Type B pancreatic cell (in vitro differentiated cells): ENCODE data around the gene OMG. TPM values are rescaled to one million over a fixed set of nuclear protein-coding genes. Genes with fewer than 3 reads are reported as not detected.
"Not testable (repeated sequence)": the region's sequence is repeated elsewhere in the genome, so short reads cannot be mapped to it uniquely, and the experiment has no call there.

Experiments used
- DNase-seq: peaks from one replicate; pipeline ENCODE4 v3.0.0; 2021; ENCODE audit warnings: mixed read lengths; ENCODE audit not compliant: unreplicated experiment; ENCODE audit errors: extremely low spot score
- H3K27ac Mint-ChIP-seq: 2 replicates; pipeline ENCODE4 v1.8.0; 2021; ENCODE audit warnings: mild to moderate bottlenecking, mixed read lengths
- H3K27me3 Mint-ChIP-seq: 2 replicates; pipeline ENCODE4 v1.8.0; 2021; ENCODE audit warnings: mixed read lengths
- H3K36me3 Mint-ChIP-seq: 2 replicates; pipeline ENCODE4 v1.8.0; 2021; ENCODE audit warnings: mixed read lengths
- H3K4me1 Mint-ChIP-seq: one replicate; pipeline ENCODE4 v1.8.0; 2021; ENCODE audit warnings: mixed read lengths; ENCODE audit not compliant: unreplicated experiment
- H3K4me3 Mint-ChIP-seq: 2 replicates; pipeline ENCODE4 v1.8.0; 2021; ENCODE audit warnings: mild to moderate bottlenecking, mixed read lengths
- H3K9me3 Mint-ChIP-seq: 2 replicates; pipeline ENCODE4 v1.8.0; 2021; ENCODE audit warnings: mixed read lengths
- CTCF ChIP-seq: fragments of 200-600 bp; sonication (generic); conservative IDR thresholded peaks from 2 replicates; pipeline ENCODE4 v1.5.0; 2021; ENCODE audit warnings: antibody characterized with exemption, mild to moderate bottlenecking
- long read RNA-seq: library from polyadenylated mRNA; unstranded; transcript quantifications from one replicate; pipeline ENCODE4 v2.0.0, GENCODE V29; 2020
- total RNA-seq: library from RNA; stranded (reverse); gene quantifications from 2 replicates; pipeline ENCODE4 v1.2.1, GENCODE V29; 2021; ENCODE audit warnings: low replicate concordance

The OMG gene
- not detected in 2 replicates for total RNA-seq
- long read RNA-seq: 0 reads

GRCh38 chr17:31297090-31297489 is at the start of gene OMG:
Gene OMG, minus strand, starts transcription at chr17:31297239. Its CDS starts 908 bp downstream, at chr17:31296331.
- no peak for DNase-seq
- H3K4me3 Mint-ChIP-seq: no peak within 1 kb of the TSS
- TF ChIP-seq CTCF: no peak
- H3K9me3 Mint-ChIP-seq: no peaks in the 10 kb centered on the region
- H3K27ac Mint-ChIP-seq: no peak within 1 kb of the TSS
- H3K36me3 Mint-ChIP-seq: peaks cover 7% of the 10 kb centered on the region
- no peaks in the 10 kb centered on the region for H3K4me1 Mint-ChIP-seq
- no peaks in the 10 kb centered on the region for H3K27me3 Mint-ChIP-seq

DNA sequence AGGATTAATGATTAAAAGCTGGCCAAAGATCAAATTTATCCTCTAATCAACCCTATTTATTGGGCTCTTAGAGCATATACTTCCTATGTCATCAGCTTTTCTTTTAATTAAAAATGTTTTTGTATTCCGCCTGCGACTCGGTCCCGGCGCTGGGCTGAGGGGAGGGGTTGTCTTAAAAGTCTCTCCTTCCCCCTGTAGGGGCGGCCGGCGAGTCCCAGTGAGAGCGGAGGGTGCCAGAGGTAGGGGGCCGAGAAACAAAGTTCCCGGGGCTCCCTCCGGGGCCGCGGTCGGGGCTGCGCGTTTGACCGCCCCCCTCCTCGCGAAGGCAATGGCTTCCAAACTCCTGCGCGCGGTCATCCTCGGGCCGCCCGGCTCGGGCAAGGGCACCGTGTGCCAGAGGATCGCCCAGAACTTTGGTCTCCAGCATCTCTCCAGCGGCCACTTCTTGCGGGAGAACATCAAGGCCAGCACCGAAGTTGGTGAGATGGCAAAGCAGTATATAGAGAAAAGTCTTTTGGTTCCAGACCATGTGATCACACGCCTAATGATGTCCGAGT is 48.2 kb upstream of the OMG start:
- not testable (repeated sequence) for H3K4me1 Mint-ChIP-seq, H3K27me3 Mint-ChIP-seq, H3K9me3 Mint-ChIP-seq, H3K4me3 Mint-ChIP-seq, H3K27ac Mint-ChIP-seq, DNase-seq
- H3K36me3 Mint-ChIP-seq: peaks cover 15% of the 10 kb centered on the region

DNA sequence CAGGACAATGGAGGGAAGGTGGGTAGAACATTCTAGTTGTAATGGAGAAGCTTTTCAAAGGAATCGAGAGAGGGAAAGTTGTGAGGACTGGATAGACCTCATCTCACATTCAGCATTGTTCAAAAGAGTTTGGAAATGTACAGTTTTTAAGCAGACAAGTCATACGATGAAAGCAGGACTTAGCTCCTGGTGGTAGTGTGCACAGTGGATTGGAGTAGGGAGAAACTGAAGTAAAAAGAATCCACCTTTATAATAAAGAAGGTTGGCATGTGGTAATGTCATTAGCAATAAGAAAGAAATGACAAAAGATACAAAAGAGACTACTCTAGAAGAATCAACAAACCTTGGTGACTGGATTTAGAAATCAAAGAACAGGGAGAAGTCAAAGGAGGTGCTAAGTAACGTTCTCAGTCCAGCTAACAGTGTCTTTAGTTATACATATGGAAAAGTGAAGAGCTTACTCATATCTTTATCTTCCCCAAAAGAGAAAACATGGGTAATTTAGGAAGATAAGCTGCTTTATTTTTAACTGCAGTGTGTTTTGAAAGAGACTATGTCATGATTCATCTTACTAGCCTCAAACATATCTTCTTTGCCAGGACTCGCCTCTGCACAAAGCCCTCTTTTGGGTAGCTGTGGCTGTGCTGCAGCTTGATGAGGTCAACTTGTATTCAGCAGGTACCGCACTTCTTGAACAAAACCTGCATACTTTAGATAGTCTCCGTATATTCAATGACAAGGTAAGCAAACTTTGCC is 43.0 kb upstream of the OMG start:
- DNase-seq: no peak
- Mint-ChIP-seq H3K27me3 (no peaks in the 10 kb centered on the region), H3K4me3 (no peak overlapping the region), H3K4me1 (no peaks in the 10 kb centered on the region), H3K27ac (no peak overlapping the region), H3K9me3 (no peaks in the 10 kb centered on the region), H3K36me3 (peaks cover 15% of the 10 kb centered on the region)
- no peak for TF ChIP-seq CTCF

DNA sequence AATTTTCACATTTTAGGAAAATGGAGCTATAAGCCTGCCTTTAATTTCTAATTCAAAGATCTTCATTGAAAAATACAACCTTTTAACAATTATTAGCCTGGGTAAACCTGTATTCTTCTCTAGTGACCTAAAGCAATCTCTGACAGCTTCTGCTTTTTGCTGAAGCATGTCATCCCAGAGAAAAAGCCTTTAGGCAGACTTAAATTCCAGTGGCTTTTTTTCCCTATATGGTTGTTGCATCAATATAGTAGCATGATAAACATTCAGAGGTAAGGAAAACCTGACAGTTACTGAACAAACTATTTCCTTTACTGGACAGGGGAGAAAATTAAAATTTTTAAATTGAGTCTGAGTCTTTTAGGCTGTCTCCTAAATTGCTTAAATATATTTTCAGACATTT is 32.2 kb upstream of the OMG start:
- Mint-ChIP-seq H3K9me3 (no peaks in the 10 kb centered on the region), H3K4me3 (no peak overlapping the region), H3K4me1 (no peaks in the 10 kb centered on the region), H3K27ac (peak overlapping the region; percentile 38), H3K36me3 (peaks cover 16% of the 10 kb centered on the region), H3K27me3 (no peaks in the 10 kb centered on the region)
- TF ChIP-seq CTCF: no peak
- DNase-seq: no peak

DNA sequence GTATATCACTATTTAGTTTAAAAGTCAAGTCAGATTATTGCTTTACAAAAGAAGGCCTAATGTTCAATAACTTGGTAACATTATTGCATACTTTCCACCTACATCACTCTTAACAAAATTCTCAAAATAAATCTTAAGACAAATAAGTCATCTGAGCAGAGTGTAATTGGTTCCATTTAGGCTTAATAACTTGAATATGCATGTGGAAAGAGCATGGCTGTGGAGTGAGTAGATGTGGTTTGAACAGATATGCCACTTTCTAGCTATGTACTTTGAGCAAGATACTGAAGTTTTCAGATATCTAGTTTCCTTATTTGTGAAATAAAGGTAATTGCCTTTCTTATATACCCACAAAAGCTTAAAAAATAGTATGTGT is 31.1 kb upstream of the OMG start:
- Mint-ChIP-seq H3K27ac (no peak overlapping the region), H3K9me3 (no peaks in the 10 kb centered on the region), H3K4me1 (no peaks in the 10 kb centered on the region), H3K4me3 (no peak overlapping the region), H3K27me3 (no peaks in the 10 kb centered on the region), H3K36me3 (peaks cover 20% of the 10 kb centered on the region)
- no peak for TF ChIP-seq CTCF
- DNase-seq: no peak

DNA sequence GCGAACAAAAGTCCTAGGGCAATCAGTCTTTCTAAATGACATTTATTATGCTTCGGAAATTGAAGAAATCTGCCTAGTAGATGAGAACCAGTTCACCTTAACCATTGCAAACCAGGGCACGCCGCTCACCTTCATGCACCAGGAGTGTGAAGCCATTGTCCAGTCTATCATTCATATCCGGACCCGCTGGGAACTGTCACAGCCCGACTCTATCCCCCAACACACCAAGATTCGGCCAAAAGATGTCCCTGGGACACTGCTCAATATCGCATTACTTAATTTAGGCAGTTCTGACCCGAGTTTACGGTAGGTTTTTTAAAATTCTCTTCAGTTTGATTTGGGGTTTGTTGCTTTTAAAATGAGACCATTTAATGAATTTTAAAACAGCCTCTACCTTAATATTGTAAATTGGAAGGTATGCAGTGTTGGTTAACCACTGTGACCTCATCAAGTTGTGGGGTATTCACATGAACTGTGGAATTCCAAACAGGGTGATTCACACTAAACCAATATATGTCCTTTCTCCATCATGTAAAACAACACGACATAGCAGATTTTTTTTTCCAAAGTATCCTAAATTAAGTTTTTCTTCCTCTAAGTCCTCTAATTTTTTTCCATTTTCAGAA is 30.6 kb upstream of the OMG start:
- Mint-ChIP-seq H3K27me3 (no peaks in the 10 kb centered on the region), H3K27ac (no peak overlapping the region), H3K4me1 (no peaks in the 10 kb centered on the region), H3K4me3 (no peak overlapping the region), H3K9me3 (no peaks in the 10 kb centered on the region), H3K36me3 (peaks cover 20% of the 10 kb centered on the region)
- no peak for DNase-seq
- no peak for TF ChIP-seq CTCF
